Measurements from ENCODE around the gene ZFYVE28.

DNA sequence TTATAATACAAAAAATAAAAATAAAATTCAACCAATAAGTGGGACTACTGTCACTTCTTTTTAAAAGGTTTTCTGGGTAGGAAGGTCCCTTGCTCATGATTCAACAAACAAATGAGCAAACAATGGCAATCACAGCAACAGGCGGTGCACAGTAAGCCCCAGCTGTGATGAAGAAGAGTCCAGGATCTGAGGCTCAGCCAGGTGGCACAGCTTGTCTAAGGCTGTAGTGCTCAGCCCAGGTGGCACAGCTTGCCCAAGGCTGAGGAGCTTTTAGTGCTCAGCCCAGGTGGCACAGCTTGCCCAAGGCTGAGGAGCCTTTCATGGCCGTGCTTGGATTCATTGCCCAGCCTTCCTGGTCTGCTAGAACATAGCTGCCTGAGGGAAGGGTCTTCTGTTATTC, 75.0 kb downstream of the ZFYVE28 start:
- TF ChIP-seq, protein P1, sequence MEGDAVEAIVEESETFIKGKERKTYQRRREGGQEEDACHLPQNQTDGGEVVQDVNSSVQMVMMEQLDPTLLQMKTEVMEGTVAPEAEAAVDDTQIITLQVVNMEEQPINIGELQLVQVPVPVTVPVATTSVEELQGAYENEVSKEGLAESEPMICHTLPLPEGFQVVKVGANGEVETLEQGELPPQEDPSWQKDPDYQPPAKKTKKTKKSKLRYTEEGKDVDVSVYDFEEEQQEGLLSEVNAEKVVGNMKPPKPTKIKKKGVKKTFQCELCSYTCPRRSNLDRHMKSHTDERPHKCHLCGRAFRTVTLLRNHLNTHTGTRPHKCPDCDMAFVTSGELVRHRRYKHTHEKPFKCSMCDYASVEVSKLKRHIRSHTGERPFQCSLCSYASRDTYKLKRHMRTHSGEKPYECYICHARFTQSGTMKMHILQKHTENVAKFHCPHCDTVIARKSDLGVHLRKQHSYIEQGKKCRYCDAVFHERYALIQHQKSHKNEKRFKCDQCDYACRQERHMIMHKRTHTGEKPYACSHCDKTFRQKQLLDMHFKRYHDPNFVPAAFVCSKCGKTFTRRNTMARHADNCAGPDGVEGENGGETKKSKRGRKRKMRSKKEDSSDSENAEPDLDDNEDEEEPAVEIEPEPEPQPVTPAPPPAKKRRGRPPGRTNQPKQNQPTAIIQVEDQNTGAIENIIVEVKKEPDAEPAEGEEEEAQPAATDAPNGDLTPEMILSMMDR (IDR thresholded peaks at IDR 0.05): no peak
- no peak for TF ChIP-seq POLR2A (IDR thresholded peaks at IDR 0.05)
- TF ChIP-seq POLR2AphosphoS5 (IDR thresholded peaks at IDR 0.05): no peak
